Vagina (tissue), 2 donors: ENCODE data around the gene CDCA8. TPM values are rescaled to one million over a fixed set of nuclear protein-coding genes. Genes with fewer than 3 reads are reported as not detected.

ENCODE experiments used
- DNase-seq, 2 donors: peaks; one replicate each; pipeline ENCODE4 v3.0.0-alpha.2; 2017; ENCODE audit errors: extremely low spot score in 2 of 2
- H3K27ac ChIP-seq: fragments of 200-600 bp; sonication (generic); one replicate; pipeline ENCODE4 v1.5.1; 2019
- H3K27me3 ChIP-seq: fragments of 200-600 bp; sonication (generic); one replicate; pipeline ENCODE4 v1.5.1; 2019
- H3K36me3 ChIP-seq, 2 donors: fragments of 200-600 bp; sonication (generic); one replicate each; pipeline ENCODE4 v1.5.1; 2017 to 2019
- H3K4me1 ChIP-seq: fragments of 200-600 bp; sonication (generic); one replicate; pipeline ENCODE4 v1.5.1; 2019
- H3K4me3 ChIP-seq, 2 donors: fragments of 200-600 bp; sonication (generic); 1 replicate in 1 of 2; 2 replicates in 1 of 2; pipeline ENCODE4 v1.5.1; 2016 to 2019
- H3K9me3 ChIP-seq: fragments of 200-600 bp; sonication (generic); one replicate; pipeline ENCODE4 v1.5.1; 2019
- POLR2A ChIP-seq, 2 donors: fragments of 450-650 bp; IDR thresholded peaks; one replicate each; pipeline ENCODE4 v1.6.1; 2017; ENCODE audit warnings: antibody characterized with exemption in 2 of 2, mild to moderate bottlenecking in 2 of 2, moderate library complexity in 2 of 2
- POLR2AphosphoS5 ChIP-seq, 2 donors: sonication (generic); formaldehyde crosslinking; IDR thresholded peaks; one replicate each; pipeline ENCODE4 v1.9.0; 2017; ENCODE audit warnings: antibody characterized with exemption in 2 of 2, mild to moderate bottlenecking in 2 of 2, low read depth in 1 of 2; ENCODE audit not compliant: insufficient read depth in 1 of 2
- intact Hi-C: fragments of 100-400 bp; cut with DNase I; formaldehyde crosslinking; loops from one replicate; pipeline ENCODE4 v1.15.1; 2023
- total RNA-seq: library from RNA; depleted of rRNA; stranded (reverse); fragments of >200 nt; gene quantifications from one replicate; pipeline ENCODE4 v1.2.3, GENCODE V29; 2016
- TF ChIP-seq, protein P1 (sequence below), 3 experiments: fragments of 450-650 bp in 2 of 3; fragments of 200-600 bp in 1 of 3; sonication (generic) in 1 of 3; IDR thresholded peaks; one replicate each; pipeline ENCODE4 v1.5.1; 2017 to 2019; ENCODE audit warnings: antibody characterized with exemption in 3 of 3, mild to moderate bottlenecking in 2 of 3, moderate library complexity in 2 of 3

Gene CDCA8
- total RNA-seq, 1 donor from 2014 or later = 2.2 TPM

- intact Hi-C loops = no loop called here
- no peaks in the 10 kb centered on the region for H3K9me3 ChIP-seq
- no peak overlapping the region for H3K27ac ChIP-seq
- H3K36me3 ChIP-seq = no peaks in the 10 kb centered on the region
- H3K4me1 ChIP-seq = no peaks in the 10 kb centered on the region
- TF ChIP-seq POLR2AphosphoS5 (IDR thresholded peaks at IDR 0.05; ENCODE audit: insufficient read depth in 1 of 2, low read depth in 1 of 2) (no peak), POLR2A (IDR thresholded peaks at IDR 0.05) (no peak)
- TF ChIP-seq, protein P1, sequence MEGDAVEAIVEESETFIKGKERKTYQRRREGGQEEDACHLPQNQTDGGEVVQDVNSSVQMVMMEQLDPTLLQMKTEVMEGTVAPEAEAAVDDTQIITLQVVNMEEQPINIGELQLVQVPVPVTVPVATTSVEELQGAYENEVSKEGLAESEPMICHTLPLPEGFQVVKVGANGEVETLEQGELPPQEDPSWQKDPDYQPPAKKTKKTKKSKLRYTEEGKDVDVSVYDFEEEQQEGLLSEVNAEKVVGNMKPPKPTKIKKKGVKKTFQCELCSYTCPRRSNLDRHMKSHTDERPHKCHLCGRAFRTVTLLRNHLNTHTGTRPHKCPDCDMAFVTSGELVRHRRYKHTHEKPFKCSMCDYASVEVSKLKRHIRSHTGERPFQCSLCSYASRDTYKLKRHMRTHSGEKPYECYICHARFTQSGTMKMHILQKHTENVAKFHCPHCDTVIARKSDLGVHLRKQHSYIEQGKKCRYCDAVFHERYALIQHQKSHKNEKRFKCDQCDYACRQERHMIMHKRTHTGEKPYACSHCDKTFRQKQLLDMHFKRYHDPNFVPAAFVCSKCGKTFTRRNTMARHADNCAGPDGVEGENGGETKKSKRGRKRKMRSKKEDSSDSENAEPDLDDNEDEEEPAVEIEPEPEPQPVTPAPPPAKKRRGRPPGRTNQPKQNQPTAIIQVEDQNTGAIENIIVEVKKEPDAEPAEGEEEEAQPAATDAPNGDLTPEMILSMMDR (IDR thresholded peaks at IDR 0.05) = no peak
- H3K27me3 ChIP-seq = no peaks in the 10 kb centered on the region
- no peak overlapping the region for H3K4me3 ChIP-seq
- DNase-seq = no peak
Observed at GRCh38 chr1:37723072-37723389, 30.7 kb downstream of the CDCA8 start.

DNA sequence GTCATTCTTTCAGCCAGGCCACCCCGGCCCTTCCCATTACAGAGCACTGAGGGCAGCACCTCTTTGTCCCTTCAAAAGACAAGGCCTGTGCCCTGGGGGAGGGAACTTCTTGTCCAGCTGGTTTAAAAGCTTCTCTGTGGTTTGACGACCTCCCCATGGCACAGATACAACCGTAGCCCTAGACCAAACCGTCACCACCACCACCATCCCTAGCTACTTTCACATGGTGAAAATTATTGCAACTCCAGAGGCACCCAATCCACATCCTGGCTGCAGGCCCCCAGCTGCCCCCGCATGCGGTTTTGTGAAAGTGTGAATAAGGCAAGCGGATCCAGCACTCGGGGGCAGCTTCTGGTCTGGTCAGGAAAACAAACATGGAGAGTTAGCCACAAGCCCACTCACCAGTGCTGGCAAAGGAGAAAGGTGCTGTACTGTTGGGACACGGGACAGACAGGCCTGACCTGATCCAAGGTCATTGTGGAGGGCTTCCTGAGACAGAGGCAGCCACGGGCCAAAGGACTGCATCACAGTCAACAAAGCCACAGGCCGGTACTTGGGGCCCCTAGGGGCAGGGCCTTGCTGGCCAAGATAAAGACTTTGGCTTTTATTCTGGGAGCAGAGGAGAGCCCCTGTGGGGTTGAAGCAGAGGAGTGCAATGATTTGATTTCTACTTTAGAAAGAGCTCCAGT lies 31.2 kb downstream of the CDCA8 start:
- Histone ChIP-seq H3K4me1 (no peaks in the 10 kb centered on the region), H3K4me3 (no peak overlapping the region), H3K27ac (no peak overlapping the region), H3K36me3 (no peaks in the 10 kb centered on the region), H3K27me3 (no peaks in the 10 kb centered on the region), H3K9me3 (no peaks in the 10 kb centered on the region)
- intact Hi-C loops = no loop called here
- TF ChIP-seq POLR2AphosphoS5 (IDR thresholded peaks at IDR 0.05; ENCODE audit: insufficient read depth in 1 of 2, low read depth in 1 of 2) = no peak
- TF ChIP-seq, protein P1 (IDR thresholded peaks at IDR 0.05) = no peak
- no peak for TF ChIP-seq POLR2A (IDR thresholded peaks at IDR 0.05)
- no peak for DNase-seq

DNA sequence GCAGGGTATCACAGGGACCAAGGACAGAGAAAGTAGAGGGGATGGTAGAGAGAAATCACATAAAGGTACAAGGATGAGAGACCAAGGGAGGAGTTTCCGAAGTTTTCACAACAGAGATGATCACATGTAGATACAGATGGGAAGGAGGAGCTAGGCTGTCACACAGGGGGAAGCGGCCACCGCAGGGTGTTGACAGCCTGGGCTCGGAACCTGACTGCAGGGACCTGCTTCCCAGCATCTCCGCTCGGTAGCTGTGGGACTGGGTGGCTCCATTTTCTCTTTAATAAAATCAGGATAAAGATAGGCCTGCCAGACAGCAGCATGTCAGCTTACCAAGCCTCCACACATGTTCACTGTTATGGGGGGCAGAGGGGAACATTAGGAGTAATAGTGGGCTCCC lies 32.3 kb downstream of the CDCA8 start:
- intact Hi-C loops = no loop called here
- Histone ChIP-seq H3K27ac (no peak overlapping the region), H3K27me3 (no peaks in the 10 kb centered on the region), H3K4me3 (no peak overlapping the region), H3K36me3 (no peaks in the 10 kb centered on the region), H3K4me1 (no peaks in the 10 kb centered on the region), H3K9me3 (no peaks in the 10 kb centered on the region)
- no peak for TF ChIP-seq POLR2AphosphoS5 (IDR thresholded peaks at IDR 0.05; ENCODE audit: insufficient read depth in 1 of 2, low read depth in 1 of 2)
- TF ChIP-seq, protein P1 (IDR thresholded peaks at IDR 0.05) = no peak
- no peak for TF ChIP-seq POLR2A (IDR thresholded peaks at IDR 0.05)
- no peak for DNase-seq

DNA sequence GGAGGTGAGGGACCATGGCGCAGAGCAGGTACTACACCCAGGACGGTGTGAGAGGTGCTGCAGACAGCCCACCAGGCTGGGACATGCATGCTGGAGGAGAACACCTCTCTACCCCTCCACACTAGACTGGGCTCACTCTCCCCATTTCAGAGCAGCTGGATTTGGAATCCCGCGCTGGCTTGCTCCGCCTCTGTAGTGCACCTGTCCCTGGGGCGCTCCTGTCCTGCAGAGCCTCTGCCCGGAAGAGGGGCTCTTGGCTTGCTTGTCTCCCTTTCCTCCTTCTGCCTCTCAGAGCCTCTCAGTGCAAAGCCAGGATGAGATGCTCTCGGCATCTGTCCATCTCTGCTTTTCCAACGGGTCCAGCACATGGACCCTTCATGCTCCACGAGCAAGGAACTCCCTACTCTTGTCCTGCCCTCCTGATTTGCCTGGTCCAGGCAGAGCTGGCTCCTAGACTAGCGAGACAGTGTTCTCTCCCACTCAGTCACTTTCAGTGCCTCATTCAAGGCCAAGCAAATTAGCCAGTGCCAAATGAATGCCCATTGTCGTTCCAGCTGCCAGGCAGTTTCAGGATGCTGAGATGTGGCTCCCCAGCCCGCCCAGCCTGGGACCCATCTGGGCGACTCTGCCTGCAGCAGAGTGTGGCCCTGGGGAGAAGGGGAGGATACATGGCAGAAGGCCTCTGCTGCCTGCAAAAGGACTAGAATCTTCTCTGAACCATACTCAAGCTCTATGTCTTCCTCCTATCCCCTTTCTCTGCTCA lies 33.7 kb downstream of the CDCA8 start:
- intact Hi-C loops = no loop called here
- TF ChIP-seq POLR2A (IDR thresholded peaks at IDR 0.05) = no peak
- no peak for TF ChIP-seq POLR2AphosphoS5 (IDR thresholded peaks at IDR 0.05; ENCODE audit: insufficient read depth in 1 of 2, low read depth in 1 of 2)
- TF ChIP-seq, protein P1 (IDR thresholded peaks at IDR 0.05) = no peak
- no peaks in the 10 kb centered on the region for H3K4me1 ChIP-seq
- no peak for DNase-seq
- H3K9me3 ChIP-seq = no peaks in the 10 kb centered on the region
- no peak overlapping the region for H3K4me3 ChIP-seq
- H3K36me3 ChIP-seq = no peaks in the 10 kb centered on the region
- no peaks in the 10 kb centered on the region for H3K27me3 ChIP-seq
- H3K27ac ChIP-seq = no peak overlapping the region
